GM19240 (cell line): ENCODE data around the gene RMI2.
"Not testable (repeated sequence)": the region's sequence is repeated elsewhere in the genome, so short reads cannot be mapped to it uniquely, and the experiment has no call there.

Experiments
- DNase-seq: peaks from one replicate; pipeline ENCODE4 v3.0.0; 2011; ENCODE audit warnings: low spot score; ENCODE audit not compliant: insufficient read length

Gene RMI2

DNA sequence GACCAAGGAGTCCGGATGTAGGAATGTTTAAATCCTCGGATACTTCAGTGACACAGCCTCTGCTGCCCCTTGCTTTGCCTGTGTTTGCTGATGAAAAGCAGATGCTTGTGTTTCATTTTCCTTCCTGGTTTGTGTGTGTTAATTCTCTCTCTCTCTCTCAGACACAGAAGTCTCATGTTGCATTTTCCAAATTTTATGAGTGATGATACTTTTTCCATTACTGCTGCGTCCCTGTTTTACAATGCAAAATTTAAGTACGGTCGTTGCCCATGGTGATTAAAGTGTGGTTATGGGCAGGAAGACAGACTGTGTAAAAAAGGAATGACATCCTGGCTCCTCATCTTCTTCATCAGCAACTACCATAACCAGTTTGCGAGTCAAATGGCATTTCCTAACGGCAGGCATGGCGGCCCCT is 5.7 kb downstream of the RMI2 start:
- DNase-seq = no peak

DNA sequence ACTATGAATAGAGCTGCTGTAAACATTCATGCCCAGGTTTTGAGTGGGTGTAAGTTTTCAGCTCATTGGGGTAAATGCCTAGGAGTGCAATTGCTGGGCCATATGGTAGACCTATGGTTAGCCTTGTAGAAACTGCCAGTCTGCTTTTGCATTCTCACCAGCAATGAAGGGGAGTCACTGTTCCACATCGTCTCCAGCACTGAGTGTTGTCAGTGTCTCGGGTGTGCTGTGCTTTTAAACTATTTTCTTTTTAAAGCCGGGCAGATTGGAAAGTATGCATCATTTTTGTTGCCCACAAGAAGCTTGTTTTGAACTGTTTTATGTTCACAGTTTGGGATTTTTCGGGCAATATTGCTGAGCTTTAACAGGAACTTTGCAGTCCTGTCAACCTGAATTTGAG is 7.9 kb downstream of the RMI2 start:
- no peak for DNase-seq

DNA sequence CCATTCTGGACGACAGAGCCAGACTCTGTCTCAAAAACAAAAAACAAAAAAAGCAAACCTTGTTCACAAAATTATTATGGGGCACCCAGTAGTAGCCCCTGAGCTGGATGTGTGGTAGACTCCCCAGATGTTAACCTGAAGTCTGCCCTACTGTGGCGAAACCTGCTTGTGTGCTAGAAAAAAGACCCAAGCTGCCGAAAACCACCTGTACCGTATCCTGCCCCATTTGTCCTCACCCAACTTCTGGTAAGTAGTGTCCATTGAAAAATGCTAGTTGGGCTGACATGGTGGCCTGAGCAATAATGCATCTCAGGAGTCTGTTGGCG is 9.1 kb downstream of the RMI2 start:
- DNase-seq = no peak

DNA sequence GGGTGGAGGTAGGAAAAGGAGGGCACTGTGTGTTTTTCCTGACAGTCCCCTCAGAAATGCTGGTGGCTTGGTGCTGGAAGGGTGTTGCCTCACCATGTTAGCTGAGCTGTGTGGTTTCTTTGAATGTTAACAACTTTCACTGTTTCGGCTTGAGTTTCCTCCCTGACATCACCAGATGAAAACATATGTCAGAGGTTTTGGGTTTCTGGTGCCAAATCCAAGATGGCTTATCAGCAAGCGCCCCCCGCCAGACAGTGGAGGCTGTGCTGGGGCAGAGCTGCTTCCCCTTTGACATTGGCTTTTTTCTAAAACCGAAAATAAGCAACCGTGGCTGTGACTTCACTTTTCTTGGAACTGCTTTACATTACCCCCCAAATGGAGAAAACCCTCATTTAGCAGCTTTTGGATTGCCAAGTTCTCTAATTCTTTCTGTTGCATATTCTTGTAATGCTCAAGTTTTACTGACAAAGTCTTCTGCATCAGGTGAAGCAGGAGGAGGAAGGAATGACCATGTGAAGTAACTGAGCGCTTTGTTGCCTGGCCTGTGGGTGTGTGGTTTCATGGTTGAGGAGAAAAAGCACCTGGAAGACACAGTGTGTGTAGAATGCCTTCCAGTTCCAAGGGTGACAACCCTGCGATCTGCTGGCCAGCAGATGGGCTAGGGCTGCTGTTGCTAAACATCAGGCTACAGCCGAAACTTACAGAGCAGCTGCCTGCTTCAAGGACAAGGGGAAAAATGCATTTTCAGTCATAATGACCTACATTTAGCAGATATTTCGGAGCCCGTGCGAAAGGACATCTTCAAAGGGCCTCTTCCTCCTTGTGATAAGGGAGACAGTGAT is 9.7 kb downstream of the RMI2 start:
- peak; percentile 67 for DNase-seq

DNA sequence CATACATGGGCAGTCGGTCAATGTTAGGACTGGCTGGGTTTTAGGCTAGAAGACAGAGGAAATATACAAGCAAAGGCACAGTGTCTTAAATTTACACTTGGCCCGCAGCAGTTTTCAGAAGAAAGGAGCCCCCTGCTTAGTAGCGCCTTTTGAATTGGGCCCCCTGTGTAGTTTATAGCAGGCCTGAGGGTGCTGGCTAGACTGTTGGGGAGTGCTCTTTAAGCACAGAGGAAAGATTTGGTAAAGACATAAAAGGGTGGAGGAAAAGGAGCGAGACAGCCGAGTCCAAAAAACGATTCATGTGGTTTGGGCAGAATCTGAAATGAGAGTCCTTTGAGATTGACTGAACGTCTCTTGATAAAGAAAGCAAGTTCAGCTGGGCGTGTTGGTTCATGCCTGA is 10.6 kb downstream of the RMI2 start:
- no peak for DNase-seq

DNA sequence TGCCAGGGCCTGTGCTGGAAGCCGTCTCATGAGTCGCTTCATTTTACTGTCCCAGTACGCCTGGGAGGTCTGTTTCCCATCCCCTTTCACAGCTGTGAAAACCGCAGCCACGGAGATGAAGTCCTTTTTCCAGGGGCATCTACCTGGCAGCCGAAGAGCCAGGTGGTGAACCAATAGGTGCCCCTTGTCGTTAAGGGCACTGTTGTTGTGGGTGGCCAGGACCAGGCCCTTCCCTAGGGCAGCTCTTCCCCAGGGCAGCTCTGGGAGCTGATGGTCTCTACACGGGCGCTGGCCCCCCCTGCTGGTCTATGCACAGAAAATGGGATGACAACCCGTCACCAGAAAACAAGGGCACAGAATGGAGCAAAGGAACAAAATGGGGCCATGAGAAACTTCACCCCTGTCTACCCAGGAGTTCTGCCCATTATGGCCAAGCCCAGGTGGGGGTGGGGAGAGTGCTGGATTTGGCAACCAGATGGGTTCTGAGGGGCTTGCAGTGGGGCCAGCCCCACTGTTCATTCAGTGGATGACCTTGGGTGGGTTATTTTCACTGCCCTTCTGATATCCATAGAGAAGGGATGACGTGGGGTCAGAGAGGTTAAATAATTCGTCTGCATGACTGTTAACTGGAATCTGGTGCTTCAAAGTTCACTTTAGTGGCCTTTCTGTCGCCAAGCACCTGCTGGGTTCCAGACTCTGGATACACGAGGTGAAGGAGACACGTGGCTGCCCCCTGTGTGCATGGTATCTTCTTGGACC is 11.5 kb downstream of the RMI2 start:
- no peak for DNase-seq

DNA sequence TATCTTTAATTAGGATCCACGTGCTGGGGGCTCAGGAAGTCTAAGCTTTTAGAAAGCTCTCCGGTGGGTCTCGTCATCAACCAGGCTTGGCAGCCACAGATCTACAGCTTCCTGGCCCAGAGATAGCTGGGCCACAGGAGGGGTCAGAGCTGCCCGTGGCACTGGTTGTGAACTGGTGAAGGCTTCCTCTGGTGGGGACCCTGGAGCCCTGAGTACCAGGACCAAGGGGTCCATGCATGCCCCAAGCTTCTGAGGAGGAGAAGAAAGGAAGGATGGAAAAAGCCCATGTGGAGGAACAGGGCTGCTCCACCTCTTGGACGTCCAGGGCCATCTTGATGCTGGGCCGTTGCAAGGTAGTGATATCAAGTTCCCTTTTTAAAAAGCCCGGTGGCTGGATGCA is 13.3 kb downstream of the RMI2 start:
- DNase-seq = no peak

DNA sequence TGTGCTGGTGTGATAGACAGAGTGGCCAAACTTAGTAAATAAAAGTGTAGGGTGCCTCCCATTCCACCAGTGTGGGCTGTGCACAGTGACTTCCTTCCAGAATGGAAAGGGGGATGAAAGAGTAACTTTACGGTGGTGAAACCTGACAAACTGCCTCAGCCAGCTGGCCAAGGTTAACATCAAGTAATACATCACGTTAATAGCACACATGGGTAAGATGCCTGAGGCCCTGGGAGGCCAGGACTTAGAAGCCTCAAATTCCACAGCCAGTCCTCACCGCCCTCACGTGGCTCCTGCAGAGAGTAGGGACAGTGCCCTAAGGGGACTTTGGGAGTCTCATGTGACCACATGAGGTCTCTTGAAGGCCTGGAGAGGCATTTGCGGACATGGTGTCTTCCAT is 14.1 kb downstream of the RMI2 start:
- DNase-seq = no peak

DNA sequence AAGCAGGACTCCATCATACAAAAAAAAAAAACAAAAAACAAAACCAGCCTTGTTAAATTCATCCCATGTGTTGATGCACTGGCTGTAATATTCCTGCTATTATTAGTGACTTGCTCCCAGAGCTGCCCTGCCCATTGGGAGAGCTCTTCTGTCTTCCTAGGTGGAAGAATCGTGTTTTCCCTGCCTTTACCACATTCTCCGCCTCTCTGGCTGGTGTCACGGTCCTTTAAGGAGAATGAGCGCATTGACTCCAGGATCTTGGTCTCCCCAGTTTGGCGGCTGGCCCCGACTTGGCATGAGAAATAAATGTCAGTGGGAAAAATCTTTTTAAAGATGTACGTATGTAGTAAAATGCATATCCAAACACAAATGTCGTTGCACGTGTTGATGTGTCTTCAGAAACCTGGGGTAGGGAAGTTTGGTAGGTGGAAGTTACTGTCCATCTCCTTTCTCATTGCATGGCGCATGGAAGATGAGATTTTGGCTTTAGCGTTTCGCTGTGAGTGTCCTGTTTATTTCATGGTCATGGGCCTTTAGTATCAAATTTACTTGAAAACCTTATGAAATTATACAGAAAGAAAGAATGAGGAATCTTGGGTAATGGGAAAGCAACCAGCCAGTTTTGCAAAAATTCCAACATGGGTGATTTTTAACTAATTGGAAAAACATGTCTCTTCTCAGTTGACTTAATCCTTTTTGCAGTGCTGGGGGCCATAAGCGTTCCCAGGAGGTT is 15.5 kb downstream of the RMI2 start:
- no peak for DNase-seq

DNA sequence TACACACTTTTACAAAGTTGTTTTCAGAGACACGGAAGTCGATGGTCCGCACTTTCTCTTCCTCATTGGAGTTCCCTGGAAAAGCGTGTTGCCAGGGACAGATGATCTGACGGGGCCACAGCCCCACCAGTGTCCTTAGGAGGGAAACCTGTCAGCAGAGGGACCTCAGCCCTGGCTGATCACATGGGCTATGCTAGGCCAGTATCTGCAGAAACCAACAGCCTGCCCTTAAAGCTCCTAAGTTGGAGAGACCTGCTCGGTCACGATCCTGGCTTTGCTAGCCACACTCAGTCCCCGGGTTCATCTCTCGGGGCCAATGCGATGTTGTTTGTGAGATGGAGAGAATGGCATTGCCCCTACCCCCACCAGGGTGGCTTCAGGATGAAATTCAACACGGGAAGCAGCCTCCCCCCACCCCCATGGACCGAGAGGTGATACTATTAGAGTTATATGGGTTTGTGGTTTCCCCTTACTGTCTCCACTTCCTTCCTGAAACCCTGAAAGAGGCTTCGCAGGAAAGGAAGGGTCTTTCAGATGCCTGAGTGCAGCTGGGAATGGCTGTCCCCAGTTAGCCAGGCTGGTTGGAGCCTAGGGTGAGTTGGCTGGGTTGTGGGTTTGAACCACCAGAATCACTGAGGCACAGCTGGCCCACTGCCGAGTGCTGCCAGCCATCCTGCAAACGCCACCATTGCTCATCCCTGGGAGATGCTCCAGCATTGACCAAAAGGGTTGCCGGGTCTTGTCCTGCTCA is 16.6 kb downstream of the RMI2 start:
- DNase-seq = no peak

DNA sequence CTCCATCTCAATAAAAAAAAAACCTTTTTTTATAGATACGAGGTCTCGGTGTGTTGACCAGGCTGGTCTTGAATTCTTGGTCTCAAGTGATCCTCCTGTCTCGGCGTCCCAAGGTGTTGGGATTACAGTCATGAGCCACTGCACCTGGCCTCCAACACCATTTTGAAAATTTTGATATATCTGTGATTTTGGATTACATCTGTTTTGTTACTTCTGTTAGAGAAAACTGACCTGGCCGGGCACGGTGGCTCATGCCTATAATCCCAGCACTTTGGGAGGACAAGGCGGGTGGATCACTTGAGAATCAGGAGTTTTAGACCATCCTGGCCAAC is 18.6 kb downstream of the RMI2 start:
- DNase-seq = no peak

DNA sequence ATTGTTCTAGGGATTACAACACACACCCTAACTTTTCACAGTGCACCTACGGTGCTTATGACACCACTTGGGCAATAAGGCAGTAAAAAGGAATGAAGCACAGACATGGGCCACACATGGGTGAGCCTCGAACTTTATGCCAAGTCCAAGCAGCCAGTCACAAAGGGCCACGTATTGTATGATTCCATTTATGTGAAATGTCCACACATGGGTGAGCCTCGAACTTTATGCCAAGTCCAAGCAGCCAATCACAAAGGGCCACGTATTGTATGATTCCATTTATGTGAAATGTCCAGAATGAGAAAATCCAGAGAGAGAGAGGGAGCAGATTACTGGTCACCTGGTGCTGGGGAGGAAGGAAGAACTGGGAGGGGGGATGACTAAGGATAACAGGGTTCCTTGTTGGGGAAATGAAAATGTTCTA is 22.2 kb downstream of the RMI2 start:
- no peak for DNase-seq

DNA sequence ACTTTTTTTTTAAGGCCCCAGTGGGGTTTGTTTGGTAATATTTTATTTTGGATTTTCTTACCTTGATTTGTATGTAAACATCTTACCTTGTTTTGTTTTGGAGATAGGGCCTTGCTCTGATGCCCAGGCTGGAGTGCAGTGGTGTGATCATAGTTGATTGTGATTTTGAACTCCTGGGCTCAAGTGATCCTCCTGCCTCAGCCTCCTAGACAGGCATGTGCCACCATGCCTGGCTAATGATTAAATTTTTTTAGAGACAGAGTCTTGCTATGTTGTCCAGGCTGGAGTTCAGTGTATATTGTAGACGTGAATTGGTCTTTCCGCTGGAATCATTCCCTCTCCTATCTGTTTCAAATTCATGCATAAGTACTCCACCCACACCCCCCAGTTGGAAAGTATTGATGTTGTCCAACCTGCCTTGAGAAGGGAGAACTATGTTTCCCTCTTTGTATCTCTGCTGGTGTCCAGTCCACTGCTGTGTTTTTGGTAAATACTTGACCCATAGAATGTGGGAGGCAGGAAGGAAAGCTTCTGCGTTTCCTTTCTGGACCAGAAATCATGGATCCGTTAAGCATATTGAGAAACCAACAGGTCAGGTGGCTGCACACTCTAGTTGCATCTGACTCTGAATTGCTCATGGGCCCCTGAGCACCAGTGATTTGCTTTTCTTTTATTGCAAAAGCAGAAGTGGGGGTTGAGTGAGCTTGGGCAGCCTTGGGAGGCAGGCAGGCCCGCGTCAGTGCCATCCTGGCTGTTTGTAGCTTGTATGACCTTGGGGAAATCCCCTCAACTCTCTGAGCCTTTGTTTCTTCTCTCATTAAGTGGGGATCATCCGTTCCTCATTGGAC is 25.0 kb downstream of the RMI2 start:
- no peak for DNase-seq

DNA sequence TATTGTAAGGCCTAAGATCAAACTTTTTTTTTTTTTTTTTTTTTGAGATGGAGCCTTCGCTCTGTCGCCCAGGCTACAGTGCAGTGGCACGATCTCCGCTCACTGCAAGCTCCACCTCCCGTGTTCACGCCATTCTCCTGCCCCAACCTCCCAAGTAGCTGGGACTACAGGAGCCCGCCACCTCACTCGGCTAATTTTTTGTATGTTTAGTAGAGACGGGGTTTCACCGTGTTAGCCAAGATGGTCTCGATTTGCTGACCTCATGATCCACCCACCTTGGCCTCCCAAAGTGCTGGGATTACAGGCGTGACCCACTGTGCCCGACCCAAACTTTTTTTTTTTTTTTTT is 25.6 kb downstream of the RMI2 start:
- not testable (repeated sequence) for DNase-seq

DNA sequence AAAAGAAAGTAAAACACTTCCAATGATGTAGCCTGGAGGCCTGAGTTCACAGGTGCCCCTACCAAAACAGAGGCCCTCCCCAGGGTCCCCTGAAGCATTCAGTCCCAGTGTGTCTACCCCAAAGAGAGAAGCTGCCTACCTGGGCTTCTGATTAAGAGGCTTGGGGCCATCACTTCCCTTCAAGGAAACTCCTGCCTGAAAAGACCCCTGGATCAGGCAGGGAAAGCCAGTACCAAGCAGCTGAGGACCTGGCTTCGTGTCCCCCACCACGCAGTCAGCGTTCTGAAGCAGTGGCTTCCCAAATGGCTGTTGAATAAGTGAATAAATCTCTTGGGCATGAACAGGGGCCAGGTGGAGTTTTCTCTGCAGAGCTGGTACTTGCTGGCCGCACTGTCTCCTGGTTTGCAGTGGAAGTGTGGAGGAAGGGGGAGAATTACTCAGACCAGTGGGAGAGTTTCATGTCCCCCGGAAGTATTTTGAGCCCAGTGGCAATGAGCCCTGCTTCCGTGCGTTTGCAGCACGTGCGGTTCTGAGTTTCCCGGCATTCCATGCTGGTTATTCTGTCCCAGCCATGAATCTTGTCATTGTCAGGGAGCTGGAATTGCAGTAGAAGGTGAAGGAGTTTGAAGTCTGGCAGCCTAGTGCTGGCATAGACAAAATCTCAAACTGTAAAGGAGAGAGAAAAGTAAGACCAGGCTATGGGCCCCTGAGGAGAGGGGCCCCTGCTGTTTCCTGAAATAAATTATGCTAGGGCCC is 27.0 kb downstream of the RMI2 start:
- DNase-seq = no peak

DNA sequence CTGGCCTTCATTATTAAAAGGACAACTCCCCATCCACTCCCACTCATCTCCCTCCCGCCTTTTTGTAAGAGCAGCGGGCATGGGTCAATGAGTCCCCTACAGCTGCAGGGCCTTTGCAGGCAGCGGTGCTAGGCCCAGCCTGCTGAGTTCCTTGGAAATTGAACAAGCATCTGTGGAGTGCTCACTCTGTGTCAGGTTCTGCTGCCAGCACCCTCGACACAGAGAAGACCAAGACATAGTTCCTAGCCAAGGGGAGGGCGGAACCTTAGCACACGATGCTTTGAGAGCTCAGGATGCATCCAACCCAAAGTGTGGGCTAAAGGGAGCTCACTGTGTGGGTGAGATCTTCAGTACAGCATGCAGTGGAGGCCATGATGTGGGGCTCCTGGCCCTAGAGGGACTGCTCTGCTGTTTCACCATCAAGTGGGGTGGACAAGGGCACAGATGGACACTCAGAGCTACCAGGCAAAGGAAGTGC is 27.6 kb downstream of the RMI2 start:
- DNase-seq = no peak

DNA sequence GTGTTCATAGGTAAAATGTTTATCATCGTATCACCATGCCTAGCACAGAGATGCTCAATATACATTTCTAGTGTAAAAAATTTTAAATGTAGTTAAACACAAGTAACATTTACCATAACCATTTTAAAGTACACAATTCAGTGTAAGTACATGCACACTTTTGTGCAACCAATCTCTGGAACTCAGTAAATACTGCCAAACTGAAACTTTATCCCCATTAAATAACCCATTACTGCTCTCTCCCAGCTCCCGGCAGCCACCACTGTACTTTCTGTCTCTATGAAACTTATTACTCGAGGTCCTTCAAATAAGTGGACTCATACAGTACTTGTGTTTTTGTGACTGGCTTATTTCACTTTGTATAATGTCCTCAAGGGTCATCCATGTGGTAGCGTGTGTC is 29.0 kb downstream of the RMI2 start:
- DNase-seq = no peak

DNA sequence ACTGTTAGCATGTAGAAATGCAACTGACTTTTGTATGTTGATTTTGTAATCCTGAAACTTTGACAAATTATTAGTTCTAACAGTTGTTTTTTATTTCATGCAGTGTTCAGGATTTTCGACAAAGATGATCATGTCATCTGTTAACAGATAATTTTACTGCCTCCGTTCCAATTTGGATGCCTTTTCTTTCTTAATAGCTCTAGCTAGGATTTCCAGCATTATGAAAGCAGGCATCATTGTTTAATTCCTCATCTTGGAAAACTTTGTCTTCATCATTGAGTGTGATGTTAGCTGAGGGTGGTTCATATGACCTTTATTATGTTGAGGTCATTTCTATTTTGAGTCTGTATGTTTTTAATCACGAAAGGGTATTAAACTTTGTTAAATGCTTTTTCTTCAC is 31.9 kb downstream of the RMI2 start:
- no peak for DNase-seq

DNA sequence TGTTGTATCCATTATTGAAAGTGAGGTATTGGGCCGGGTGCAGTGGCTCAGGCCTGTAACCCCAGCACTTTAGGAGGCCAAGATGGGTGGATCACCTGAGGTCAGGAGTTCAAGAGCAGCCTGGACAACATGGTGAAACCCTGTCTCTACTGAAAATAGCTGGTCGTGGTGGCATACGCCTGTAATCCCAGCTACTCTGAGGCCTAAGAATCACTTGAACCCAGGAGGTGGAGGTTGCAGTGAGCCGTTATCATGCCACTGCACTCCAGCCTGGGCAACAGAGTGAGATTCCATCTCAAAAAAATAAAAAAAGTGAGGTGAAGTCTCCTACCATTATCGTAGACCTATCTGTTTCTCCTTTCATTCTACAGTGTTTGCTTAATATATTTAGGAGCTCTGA is 33.7 kb downstream of the RMI2 start:
- not testable (repeated sequence) for DNase-seq

DNA sequence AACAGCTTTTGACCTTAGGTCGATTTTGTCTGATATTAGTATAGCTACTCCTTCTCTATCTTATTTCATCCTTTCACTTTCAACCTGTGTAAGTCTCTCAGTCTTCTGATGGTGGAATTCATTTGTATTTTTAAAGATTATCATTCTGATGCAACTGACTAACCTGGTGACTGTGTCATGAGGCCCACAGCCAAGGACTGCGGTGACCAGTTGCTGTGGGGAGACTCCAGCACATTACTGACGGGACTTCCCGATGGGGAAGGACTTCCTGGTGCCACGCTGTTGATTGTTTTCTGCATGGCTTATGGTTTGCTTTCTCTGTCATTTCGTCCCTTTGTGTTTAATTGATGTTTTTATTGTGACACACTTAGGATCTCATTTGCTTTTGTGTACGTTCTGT is 34.2 kb downstream of the RMI2 start:
- DNase-seq = no peak
